ENCODE measurements around the gene STK32C. TPM values are rescaled to one million over a fixed set of nuclear protein-coding genes. Genes with fewer than 3 reads are reported as not detected.

Gene STK32C
- total RNA-seq, 1 experiment from 2014 or later = 13.5 TPM

DNA sequence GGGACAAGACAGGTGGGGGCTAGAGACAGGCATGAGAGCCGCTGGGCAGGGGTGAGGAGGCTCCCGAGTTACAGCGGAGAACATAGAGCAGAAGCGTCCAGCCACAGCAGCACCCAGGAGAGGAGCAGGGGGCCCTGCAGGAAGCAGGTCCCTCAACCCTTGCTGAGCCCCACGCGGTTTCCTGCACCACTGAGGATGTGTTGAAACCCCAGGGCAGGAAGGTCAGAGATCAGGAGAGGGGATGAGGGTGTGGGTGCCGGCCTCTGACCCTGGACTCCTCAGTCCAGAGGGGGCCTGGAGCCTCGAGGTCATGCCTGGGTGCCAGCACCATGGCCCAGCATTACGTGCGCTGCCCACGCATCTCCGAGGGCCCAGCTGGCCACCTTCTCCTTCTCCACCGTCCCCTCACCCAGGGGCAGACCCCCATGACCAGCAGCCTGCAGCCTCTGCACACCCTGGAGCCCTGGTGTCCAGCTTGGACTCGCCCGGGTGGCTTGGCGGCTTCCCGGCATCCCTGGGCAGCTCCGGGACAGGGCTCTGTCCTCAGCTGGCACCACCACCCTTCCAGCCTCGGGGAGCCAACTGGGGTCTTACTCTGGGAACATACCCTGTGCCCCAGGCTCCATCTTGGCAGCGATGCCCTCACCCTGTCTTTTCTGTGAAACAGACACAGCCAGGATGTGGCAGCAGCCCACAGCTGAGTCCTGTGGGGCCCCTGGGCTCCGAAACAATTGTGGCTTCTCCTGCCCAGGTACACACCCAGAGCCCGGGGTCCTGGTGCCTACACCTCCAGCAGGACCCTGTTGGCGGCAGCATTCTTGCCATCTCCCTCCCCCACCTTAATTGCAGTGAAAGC lies 52.0 kb downstream of the STK32C start:
- TF ChIP-seq, protein P1, sequence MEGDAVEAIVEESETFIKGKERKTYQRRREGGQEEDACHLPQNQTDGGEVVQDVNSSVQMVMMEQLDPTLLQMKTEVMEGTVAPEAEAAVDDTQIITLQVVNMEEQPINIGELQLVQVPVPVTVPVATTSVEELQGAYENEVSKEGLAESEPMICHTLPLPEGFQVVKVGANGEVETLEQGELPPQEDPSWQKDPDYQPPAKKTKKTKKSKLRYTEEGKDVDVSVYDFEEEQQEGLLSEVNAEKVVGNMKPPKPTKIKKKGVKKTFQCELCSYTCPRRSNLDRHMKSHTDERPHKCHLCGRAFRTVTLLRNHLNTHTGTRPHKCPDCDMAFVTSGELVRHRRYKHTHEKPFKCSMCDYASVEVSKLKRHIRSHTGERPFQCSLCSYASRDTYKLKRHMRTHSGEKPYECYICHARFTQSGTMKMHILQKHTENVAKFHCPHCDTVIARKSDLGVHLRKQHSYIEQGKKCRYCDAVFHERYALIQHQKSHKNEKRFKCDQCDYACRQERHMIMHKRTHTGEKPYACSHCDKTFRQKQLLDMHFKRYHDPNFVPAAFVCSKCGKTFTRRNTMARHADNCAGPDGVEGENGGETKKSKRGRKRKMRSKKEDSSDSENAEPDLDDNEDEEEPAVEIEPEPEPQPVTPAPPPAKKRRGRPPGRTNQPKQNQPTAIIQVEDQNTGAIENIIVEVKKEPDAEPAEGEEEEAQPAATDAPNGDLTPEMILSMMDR (IDR thresholded peaks at IDR 0.05; ENCODE audit: unreplicated experiment) = no peak
- H3K36me3 Mint-ChIP-seq (ENCODE audit: insufficient read depth, unreplicated experiment) = peaks cover 8% of the 10 kb centered on the region
- CTCF ChIA-PET = no interaction called here
- DNase-seq = no peak
- no peaks in the 10 kb centered on the region for H3K27me3 Mint-ChIP-seq (ENCODE audit: unreplicated experiment)
- no peak overlapping the region for H3K27ac Mint-ChIP-seq (ENCODE audit: unreplicated experiment)
- H3K4me3 Mint-ChIP-seq (ENCODE audit: low read depth, unreplicated experiment) = no peak overlapping the region
- H3K9me3 Mint-ChIP-seq (ENCODE audit: low read depth, unreplicated experiment) = no peaks in the 10 kb centered on the region
- BruUV-seq (replicated peaks) = no TSS peak
- H3K4me1 Mint-ChIP-seq (ENCODE audit: low read depth, unreplicated experiment) = no peaks in the 10 kb centered on the region
- intact Hi-C loops (cut with micrococcal nuclease; ENCODE audit: unreplicated experiment) = no loop called here

- Mint-ChIP-seq H3K9me3 (ENCODE audit: low read depth, unreplicated experiment) (no peaks in the 10 kb centered on the region), H3K27me3 (ENCODE audit: unreplicated experiment) (no peaks in the 10 kb centered on the region)
- CTCF ChIA-PET = no interaction called here
Measured at GRCh38 chr10:132254841-132255240, 52.9 kb downstream of the STK32C start.

DNA sequence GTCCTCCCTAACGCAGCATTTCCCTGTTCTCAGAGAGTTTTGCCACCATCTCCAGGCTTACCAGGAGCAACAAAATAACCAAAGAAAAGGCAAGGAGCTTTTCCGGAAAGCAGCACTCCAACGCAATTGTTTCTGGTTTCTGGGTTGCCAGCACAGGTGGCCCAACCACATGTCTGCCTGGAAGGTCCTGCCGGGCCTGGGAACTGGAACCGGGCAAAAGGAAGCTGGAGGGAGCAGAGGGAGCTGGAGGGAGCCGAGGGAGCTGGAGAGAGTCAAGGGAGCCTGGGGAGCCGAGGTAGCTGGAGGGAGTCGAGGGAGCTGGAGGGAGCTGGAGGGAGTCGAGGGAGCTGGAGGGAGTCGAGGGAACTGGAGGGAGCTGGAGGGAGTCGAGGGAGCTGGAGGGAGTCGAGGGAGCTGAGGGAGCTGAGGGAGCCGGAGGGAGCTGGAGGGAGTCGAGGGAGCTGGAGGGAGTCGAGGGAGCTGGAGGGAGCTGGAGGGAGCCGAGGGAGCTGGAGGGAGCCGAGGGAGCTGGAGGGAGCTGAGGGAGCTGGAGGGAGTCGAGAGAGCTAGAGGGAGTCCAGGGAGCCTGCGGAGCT lies 54.6 kb downstream of the STK32C start:
- H3K27ac Mint-ChIP-seq (ENCODE audit: unreplicated experiment) = no peak overlapping the region
- DNase-seq = no peak
- TF ChIP-seq, protein P1 (IDR thresholded peaks at IDR 0.05; ENCODE audit: unreplicated experiment) = no peak
- intact Hi-C loops (cut with micrococcal nuclease; ENCODE audit: unreplicated experiment) = no loop called here
- no peaks in the 10 kb centered on the region for H3K4me1 Mint-ChIP-seq (ENCODE audit: low read depth, unreplicated experiment)
- peaks cover 8% of the 10 kb centered on the region for H3K36me3 Mint-ChIP-seq (ENCODE audit: insufficient read depth, unreplicated experiment)
- H3K4me3 Mint-ChIP-seq (ENCODE audit: low read depth, unreplicated experiment) = no peak overlapping the region
- BruUV-seq (replicated peaks) = no TSS peak
- CTCF ChIA-PET = no interaction called here
- H3K27me3 Mint-ChIP-seq (ENCODE audit: unreplicated experiment) = no peaks in the 10 kb centered on the region
- H3K9me3 Mint-ChIP-seq (ENCODE audit: low read depth, unreplicated experiment) = no peaks in the 10 kb centered on the region

More at GRCh38 chr10:132254841-132255240, 52.9 kb downstream of the STK32C start:
- no TSS peak for BruUV-seq (replicated peaks)
- no peak for DNase-seq
- intact Hi-C loops (cut with micrococcal nuclease; ENCODE audit: unreplicated experiment) = no loop called here
- H3K36me3 Mint-ChIP-seq (ENCODE audit: insufficient read depth, unreplicated experiment) = peaks cover 8% of the 10 kb centered on the region
- H3K27ac Mint-ChIP-seq (ENCODE audit: unreplicated experiment) = no peak overlapping the region
- H3K4me1 Mint-ChIP-seq (ENCODE audit: low read depth, unreplicated experiment) = no peaks in the 10 kb centered on the region
- TF ChIP-seq, protein P1 (IDR thresholded peaks at IDR 0.05; ENCODE audit: unreplicated experiment) = no peak
- H3K4me3 Mint-ChIP-seq (ENCODE audit: low read depth, unreplicated experiment) = no peak overlapping the region

- TF ChIP-seq, protein P1 (IDR thresholded peaks at IDR 0.05; ENCODE audit: unreplicated experiment) = no peak
- Mint-ChIP-seq H3K9me3 (ENCODE audit: low read depth, unreplicated experiment) (no peaks in the 10 kb centered on the region), H3K27me3 (ENCODE audit: unreplicated experiment) (no peaks in the 10 kb centered on the region), H3K36me3 (ENCODE audit: insufficient read depth, unreplicated experiment) (peaks cover 12% of the 10 kb centered on the region), H3K4me1 (ENCODE audit: low read depth, unreplicated experiment) (no peaks in the 10 kb centered on the region), H3K27ac (ENCODE audit: unreplicated experiment) (no peak overlapping the region), H3K4me3 (ENCODE audit: low read depth, unreplicated experiment) (no peak overlapping the region)
- no TSS peak for BruUV-seq (replicated peaks)
- CTCF ChIA-PET = no interaction called here
- intact Hi-C loops (cut with micrococcal nuclease; ENCODE audit: unreplicated experiment) = no loop called here
- no peak for DNase-seq
Measured at GRCh38 chr10:132252412-132252811, 55.3 kb downstream of the STK32C start.
